Gastrocnemius medialis (tissue), 4 donors: Measurements from ENCODE around the gene APOBR.

Source experiments
- POLR2A ChIP-seq, 2 donors: fragments of 450-650 bp; IDR thresholded peaks; one replicate each; pipeline ENCODE4 v1.6.1; 2017; ENCODE audit warnings: antibody characterized with exemption in 2 of 2, mild to moderate bottlenecking in 2 of 2, moderate library complexity in 2 of 2
- TF ChIP-seq, protein P1 (sequence below), 5 experiments: fragments of 450-650 bp in 3 of 5; fragments of 200-600 bp in 2 of 5; sonication (generic) in 2 of 5; IDR thresholded peaks in 4 of 5; conservative IDR thresholded peaks in 1 of 5; 1 replicate in 4 of 5; 2 replicates in 1 of 5; pipeline ENCODE4 v1.5.1; 2016 to 2019; ENCODE audit warnings: antibody characterized with exemption in 5 of 5, mild to moderate bottlenecking in 3 of 5, moderate library complexity in 3 of 5

DNA sequence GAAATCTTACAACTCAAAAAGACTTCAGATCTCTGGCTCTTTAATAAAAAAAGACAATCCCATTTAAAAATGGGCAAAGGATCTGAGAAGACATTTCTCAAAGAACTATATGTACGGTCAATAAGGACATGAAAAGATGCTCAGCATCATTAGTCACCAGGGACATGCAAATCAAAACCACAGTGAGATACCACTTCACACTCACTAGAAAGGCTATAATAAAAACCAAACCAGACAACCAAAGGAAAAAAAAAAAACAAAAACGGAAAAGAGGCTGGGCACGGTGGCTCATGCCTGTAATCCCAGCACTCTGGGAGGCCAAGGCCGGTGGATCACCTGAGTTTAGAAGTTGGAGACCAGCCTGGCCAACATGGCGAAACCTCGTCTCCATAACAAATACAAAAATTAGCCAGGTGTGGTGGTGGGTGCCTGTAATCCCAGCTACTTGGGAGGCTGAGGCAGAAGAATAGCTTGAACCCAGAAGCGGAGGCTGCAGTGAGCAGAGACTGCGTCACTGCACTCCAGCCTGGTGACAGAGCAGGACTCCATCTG lies 20.7 kb upstream of the APOBR start:
- TF ChIP-seq, protein P1, sequence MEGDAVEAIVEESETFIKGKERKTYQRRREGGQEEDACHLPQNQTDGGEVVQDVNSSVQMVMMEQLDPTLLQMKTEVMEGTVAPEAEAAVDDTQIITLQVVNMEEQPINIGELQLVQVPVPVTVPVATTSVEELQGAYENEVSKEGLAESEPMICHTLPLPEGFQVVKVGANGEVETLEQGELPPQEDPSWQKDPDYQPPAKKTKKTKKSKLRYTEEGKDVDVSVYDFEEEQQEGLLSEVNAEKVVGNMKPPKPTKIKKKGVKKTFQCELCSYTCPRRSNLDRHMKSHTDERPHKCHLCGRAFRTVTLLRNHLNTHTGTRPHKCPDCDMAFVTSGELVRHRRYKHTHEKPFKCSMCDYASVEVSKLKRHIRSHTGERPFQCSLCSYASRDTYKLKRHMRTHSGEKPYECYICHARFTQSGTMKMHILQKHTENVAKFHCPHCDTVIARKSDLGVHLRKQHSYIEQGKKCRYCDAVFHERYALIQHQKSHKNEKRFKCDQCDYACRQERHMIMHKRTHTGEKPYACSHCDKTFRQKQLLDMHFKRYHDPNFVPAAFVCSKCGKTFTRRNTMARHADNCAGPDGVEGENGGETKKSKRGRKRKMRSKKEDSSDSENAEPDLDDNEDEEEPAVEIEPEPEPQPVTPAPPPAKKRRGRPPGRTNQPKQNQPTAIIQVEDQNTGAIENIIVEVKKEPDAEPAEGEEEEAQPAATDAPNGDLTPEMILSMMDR (IDR thresholded peaks at IDR 0.05 in 4 of 5, conservative IDR thresholded peaks at IDR 0.05 in 1 of 5), result no peak
- no peak for TF ChIP-seq POLR2A (IDR thresholded peaks at IDR 0.05)
